Measurements from ENCODE around the gene RRP12.

The RRP12 gene

DNA sequence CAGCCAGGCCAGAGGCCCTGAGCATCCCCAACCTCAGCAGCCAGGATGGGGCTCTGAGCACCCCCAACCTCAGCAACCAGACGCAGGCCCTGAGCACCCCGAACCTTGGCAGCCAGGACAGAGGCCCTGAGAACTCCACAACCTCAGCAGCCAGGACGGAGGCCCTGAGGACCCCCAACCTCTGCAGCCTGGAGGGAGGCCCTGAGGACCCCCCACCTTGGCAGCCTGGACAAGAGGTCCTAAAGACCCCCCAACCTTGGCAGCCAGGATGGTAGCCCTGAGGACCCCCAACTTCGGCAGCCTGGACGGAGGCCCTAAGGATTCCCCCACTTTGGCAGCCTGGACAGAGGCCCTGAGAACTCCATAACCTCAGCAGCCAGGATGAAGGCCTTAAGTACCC, 17.0 kb downstream of the RRP12 start:
- WGBS: 97% methylated on average over 5 of the region's 5 CpGs
- Histone ChIP-seq H3K4me3 (ENCODE audit: low read length) (no peak overlapping the region), H3K4me1 (ENCODE audit: insufficient read depth, low read length) (no peaks in the 10 kb centered on the region), H3K27ac (ENCODE audit: low read depth, low read length) (no peak overlapping the region), H3K27me3 (ENCODE audit: insufficient read depth, low read length) (no peaks in the 10 kb centered on the region), H3K36me3 (ENCODE audit: insufficient read depth, low read length) (peaks cover 83% of the 10 kb centered on the region), H3K9me3 (ENCODE audit: insufficient read depth, low read depth, low read length) (no peaks in the 10 kb centered on the region), H3K9ac (ENCODE audit: low read depth, low read length) (no peak overlapping the region)

DNA sequence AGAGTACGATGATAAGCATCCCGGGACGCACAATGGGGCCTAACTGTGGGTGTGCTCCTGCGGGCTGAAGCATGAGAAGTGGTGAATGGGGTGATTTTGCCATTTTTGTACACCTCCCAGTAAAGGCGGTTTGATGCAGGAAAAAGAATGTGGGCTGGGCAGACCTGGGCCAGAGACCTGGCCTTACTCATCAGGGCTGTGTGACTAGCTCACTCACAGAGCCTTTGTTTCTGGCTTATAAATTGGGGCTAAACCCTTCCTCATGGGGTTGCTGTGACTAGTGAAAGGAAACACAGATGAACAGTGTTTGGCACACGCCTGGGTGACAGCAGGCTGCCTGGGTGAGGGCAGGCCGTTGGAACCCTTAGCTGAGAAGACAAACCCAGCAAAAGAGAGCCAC, 18.0 kb downstream of the RRP12 start:
- H3K27me3 ChIP-seq (ENCODE audit: insufficient read depth, low read length): no peaks in the 10 kb centered on the region
- no peaks in the 10 kb centered on the region for H3K4me1 ChIP-seq (ENCODE audit: insufficient read depth, low read length)
- H3K4me3 ChIP-seq (ENCODE audit: low read length): no peak overlapping the region
- 97% methylated on average over 7 of the region's 7 CpGs for WGBS
- H3K9me3 ChIP-seq (ENCODE audit: insufficient read depth, low read depth, low read length): no peaks in the 10 kb centered on the region
- no peak overlapping the region for H3K27ac ChIP-seq (ENCODE audit: low read depth, low read length)
- H3K9ac ChIP-seq (ENCODE audit: low read depth, low read length): no peak overlapping the region
- peaks cover 80% of the 10 kb centered on the region for H3K36me3 ChIP-seq (ENCODE audit: insufficient read depth, low read length)

DNA sequence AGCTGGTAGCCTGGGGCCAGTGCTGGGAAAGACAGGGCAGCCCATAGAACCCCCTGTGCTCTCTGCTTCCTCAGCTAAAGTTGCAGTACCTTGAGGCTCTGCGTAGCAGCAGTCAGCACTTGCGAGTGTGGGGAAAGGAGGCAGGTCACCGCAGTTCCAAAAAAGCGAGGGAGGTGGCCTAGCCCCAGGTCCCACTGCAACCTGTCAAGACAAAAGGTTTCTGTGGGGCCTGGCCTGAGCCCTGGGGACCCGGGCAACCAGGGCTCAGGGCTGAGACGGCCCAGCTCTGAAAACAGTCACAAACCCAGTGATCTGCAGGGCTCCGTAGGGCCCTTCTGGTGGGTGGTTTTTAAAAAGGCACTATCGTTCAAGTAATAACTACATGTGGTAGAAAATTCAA, 19.5 kb downstream of the RRP12 start:
- H3K27me3 ChIP-seq (ENCODE audit: insufficient read depth, low read length): no peaks in the 10 kb centered on the region
- H3K9me3 ChIP-seq (ENCODE audit: insufficient read depth, low read depth, low read length): no peaks in the 10 kb centered on the region
- H3K36me3 ChIP-seq (ENCODE audit: insufficient read depth, low read length): peaks cover 75% of the 10 kb centered on the region
- no peaks in the 10 kb centered on the region for H3K4me1 ChIP-seq (ENCODE audit: insufficient read depth, low read length)
- H3K4me3 ChIP-seq (ENCODE audit: low read length): no peak overlapping the region
- 84% methylated on average over 8 of the region's 8 CpGs for WGBS
- H3K9ac ChIP-seq (ENCODE audit: low read depth, low read length): no peak overlapping the region
- no peak overlapping the region for H3K27ac ChIP-seq (ENCODE audit: low read depth, low read length)

DNA sequence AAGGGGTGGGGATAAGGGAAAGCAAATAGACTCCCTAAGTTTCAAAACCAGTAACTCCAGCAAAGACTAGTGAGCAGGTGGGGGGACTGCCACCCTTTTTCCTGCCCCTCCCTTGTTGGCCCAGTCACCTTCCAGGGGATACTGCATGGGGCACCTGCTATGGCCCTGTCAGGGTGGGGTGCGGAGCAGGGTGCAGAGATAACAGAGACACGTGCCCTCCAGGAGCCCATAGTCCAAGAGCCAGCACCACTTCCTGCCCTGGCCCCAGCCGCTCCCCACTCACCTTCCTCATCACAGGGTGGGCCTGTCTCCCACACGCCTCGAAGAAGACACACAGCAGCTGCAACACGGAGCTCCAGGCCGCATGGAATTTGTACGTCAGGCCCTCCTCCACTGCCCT, 20.6 kb downstream of the RRP12 start:
- no peaks in the 10 kb centered on the region for H3K27me3 ChIP-seq (ENCODE audit: insufficient read depth, low read length)

DNA sequence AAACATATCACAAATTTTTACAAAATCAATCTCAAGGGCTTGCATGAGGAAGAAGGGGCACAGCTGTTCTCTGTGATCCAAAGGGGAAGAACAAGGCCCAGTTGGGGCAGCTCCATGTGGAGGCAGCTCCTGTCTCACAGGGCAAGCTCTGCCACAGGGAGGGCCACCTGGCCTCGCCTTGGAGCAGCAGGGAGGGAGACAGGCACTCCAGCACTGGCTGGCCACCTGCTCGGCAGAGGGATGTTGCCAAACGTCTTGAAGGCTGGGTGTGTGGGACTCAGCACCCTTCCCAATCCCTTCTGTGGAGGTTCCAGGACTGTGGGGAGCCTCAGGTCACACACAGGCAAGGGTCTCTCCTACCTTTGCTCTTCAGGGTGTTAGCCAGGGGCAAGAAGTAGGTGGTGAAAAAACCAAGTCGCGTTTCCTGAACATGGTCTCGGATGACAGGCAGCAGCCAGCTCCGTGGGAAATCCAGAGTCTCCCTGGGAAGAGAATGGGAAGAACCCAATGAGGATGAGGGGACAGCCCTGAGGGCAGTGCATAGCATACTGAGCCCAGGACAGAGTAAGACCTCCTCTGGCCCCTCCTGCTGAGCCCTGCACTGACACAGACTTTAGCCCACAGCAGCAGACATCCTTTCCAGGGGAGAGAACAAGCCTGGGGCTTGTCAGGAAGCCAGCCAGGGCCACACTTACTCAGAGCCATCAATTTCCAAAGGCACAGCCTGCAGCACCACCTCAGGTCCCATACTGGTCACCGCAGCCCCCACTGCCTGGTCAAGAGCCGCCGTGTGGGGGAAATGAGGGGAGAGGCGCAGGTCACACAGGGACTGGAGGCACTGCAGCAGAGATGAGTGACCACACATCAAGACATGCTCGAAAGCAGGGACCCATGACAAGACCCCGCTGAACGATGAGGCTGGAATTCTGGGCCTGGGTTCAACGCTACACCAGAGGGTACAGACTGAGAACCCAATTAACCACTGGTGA, 21.9 kb downstream of the RRP12 start:
- 82% methylated on average over 15 of the region's 15 CpGs for WGBS
- H3K27ac ChIP-seq (ENCODE audit: low read depth, low read length): no peak overlapping the region; the same call in 1 of the 2 replicates
- no peak overlapping the region for H3K4me3 ChIP-seq (ENCODE audit: low read length)
- no peaks in the 10 kb centered on the region for H3K9me3 ChIP-seq (ENCODE audit: insufficient read depth, low read depth, low read length)
- no peaks in the 10 kb centered on the region for H3K27me3 ChIP-seq (ENCODE audit: insufficient read depth, low read length)
- peaks cover 79% of the 10 kb centered on the region for H3K36me3 ChIP-seq (ENCODE audit: insufficient read depth, low read length)
- H3K9ac ChIP-seq (ENCODE audit: low read depth, low read length): no peak overlapping the region
- no peaks in the 10 kb centered on the region for H3K4me1 ChIP-seq (ENCODE audit: insufficient read depth, low read length)

More for the DNA sequence above, 20.6 kb downstream of the RRP12 start:
- no peaks in the 10 kb centered on the region for H3K4me1 ChIP-seq (ENCODE audit: insufficient read depth, low read length)
- H3K9me3 ChIP-seq (ENCODE audit: insufficient read depth, low read depth, low read length): no peaks in the 10 kb centered on the region
- peaks cover 75% of the 10 kb centered on the region for H3K36me3 ChIP-seq (ENCODE audit: insufficient read depth, low read length)
- no peak overlapping the region for H3K9ac ChIP-seq (ENCODE audit: low read depth, low read length)
- H3K27ac ChIP-seq (ENCODE audit: low read depth, low read length): no peak overlapping the region
- 96% methylated on average over 8 of the region's 8 CpGs for WGBS
- no peak overlapping the region for H3K4me3 ChIP-seq (ENCODE audit: low read length)

DNA sequence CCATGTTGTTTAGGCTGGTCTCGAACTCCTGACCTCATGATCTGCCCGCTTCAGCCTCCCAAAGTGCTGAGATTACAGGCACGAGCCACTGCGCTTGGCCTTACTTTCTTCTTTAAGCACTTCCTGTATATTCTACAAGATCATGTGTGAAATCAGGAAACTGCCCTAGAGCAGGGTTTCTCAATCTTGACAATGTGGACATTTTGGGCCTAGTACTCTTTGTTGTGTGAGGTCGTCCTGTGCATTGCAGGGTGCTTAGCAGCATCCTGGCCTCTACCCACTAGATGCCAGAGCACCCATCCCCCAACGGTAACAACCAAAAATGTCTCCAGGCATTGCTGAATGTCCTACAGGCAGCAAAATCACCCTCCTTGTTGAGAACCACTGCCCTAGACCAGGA, 24.7 kb downstream of the RRP12 start:
- H3K4me3 ChIP-seq (ENCODE audit: low read length): no peak overlapping the region
- 81% methylated on average over 6 of the region's 6 CpGs for WGBS
- H3K9me3 ChIP-seq (ENCODE audit: insufficient read depth, low read depth, low read length): no peaks in the 10 kb centered on the region
- peaks cover 86% of the 10 kb centered on the region for H3K36me3 ChIP-seq (ENCODE audit: insufficient read depth, low read length)
- H3K27me3 ChIP-seq (ENCODE audit: insufficient read depth, low read length): no peaks in the 10 kb centered on the region
- no peaks in the 10 kb centered on the region for H3K4me1 ChIP-seq (ENCODE audit: insufficient read depth, low read length)
- no peak overlapping the region for H3K9ac ChIP-seq (ENCODE audit: low read depth, low read length)
- no peak overlapping the region for H3K27ac ChIP-seq (ENCODE audit: low read depth, low read length)

DNA sequence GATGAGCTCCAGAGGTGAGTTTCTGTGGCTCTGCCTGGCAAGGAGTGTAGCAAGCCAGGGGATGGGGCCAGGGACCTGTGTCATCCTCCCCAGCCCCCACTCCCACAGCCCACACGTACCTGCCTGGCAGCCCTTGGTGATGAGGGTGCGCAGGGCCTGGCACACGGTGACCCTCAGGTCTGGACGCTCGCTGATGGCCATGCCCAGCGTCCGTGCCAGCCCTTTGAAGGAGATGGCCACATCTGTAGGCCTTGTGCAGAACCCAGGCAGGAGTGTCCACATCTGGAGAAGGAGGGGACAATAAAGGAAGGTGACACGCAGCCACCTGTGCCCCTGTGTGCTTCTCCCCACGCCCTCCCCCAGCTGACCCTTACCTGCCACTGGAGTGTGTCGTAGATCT, 27.7 kb downstream of the RRP12 start:
- WGBS: 95% methylated on average over 10 of the region's 10 CpGs
- Histone ChIP-seq H3K4me3 (ENCODE audit: low read length) (no peak overlapping the region), H3K9me3 (ENCODE audit: insufficient read depth, low read depth, low read length) (no peaks in the 10 kb centered on the region), H3K27me3 (ENCODE audit: insufficient read depth, low read length) (no peaks in the 10 kb centered on the region), H3K4me1 (ENCODE audit: insufficient read depth, low read length) (no peaks in the 10 kb centered on the region), H3K36me3 (ENCODE audit: insufficient read depth, low read length) (peaks cover 89% of the 10 kb centered on the region), H3K9ac (ENCODE audit: low read depth, low read length) (no peak overlapping the region), H3K27ac (ENCODE audit: low read depth, low read length) (no peak overlapping the region)

DNA sequence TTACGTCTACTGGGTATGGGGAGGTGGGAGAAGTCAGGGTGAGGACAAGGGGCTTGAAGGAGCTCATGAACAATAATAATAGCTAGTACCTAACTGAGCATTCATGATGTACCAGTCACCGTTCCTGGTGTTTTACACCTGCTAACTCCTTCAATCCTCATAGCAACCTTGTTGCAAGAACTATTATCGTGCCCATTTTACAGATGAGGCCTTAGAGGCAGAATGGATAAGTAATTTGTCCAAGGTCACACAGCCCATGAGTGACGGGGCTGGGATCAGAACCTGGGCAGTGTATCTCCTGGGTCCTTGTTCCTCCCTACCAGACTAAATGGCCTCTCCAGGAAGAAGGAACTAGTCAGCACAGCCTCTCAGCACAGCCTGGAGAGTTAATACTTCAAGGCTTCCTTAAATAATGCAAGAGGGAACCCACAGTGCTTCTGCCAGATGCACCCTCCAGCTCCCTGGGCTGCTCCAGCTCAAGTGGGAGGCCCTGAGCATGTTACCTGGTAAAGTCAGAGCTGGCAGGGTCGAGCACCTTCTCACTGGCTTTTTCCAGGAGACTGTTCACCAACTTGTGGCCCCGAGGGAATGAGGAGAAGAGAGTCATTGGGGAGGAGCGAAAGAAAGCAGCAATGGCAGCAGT, 28.8 kb downstream of the RRP12 start:
- Histone ChIP-seq H3K4me3 (ENCODE audit: low read length) (no peak overlapping the region), H3K4me1 (ENCODE audit: insufficient read depth, low read length) (no peaks in the 10 kb centered on the region), H3K27me3 (ENCODE audit: insufficient read depth, low read length) (no peaks in the 10 kb centered on the region), H3K9me3 (ENCODE audit: insufficient read depth, low read depth, low read length) (no peaks in the 10 kb centered on the region), H3K36me3 (ENCODE audit: insufficient read depth, low read length) (peaks cover 82% of the 10 kb centered on the region), H3K9ac (ENCODE audit: low read depth, low read length) (no peak overlapping the region), H3K27ac (ENCODE audit: low read depth, low read length) (no peak overlapping the region)
- 93% methylated on average over 7 of the region's 7 CpGs for WGBS

DNA sequence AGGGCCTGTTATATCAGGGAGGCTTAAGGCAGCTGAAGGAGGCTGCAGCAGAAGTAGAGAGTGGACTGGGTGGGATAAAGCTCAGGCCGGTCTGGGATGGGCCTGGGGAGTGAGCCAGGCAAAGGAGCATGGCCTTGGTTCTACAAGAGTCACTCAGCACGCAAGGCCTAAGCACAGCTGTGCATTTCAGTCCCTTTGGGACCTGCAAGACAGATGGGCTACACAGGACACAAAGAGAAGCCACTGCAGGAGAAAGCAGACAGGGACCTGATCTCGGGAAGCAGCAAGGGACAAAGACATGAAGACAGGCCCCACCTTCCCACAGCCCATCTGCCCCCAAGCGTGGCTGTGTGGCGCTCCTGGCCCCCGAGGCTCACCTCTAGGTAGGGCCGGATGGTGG, 29.4 kb downstream of the RRP12 start:
- no peak overlapping the region for H3K4me3 ChIP-seq (ENCODE audit: low read length)
- peaks cover 88% of the 10 kb centered on the region for H3K36me3 ChIP-seq (ENCODE audit: insufficient read depth, low read length)
- H3K27me3 ChIP-seq (ENCODE audit: insufficient read depth, low read length): no peaks in the 10 kb centered on the region
- no peaks in the 10 kb centered on the region for H3K4me1 ChIP-seq (ENCODE audit: insufficient read depth, low read length)
- WGBS: 95% methylated on average over 7 of the region's 7 CpGs
- no peak overlapping the region for H3K27ac ChIP-seq (ENCODE audit: low read depth, low read length)
- no peak overlapping the region for H3K9ac ChIP-seq (ENCODE audit: low read depth, low read length)
- H3K9me3 ChIP-seq (ENCODE audit: insufficient read depth, low read depth, low read length): no peaks in the 10 kb centered on the region

DNA sequence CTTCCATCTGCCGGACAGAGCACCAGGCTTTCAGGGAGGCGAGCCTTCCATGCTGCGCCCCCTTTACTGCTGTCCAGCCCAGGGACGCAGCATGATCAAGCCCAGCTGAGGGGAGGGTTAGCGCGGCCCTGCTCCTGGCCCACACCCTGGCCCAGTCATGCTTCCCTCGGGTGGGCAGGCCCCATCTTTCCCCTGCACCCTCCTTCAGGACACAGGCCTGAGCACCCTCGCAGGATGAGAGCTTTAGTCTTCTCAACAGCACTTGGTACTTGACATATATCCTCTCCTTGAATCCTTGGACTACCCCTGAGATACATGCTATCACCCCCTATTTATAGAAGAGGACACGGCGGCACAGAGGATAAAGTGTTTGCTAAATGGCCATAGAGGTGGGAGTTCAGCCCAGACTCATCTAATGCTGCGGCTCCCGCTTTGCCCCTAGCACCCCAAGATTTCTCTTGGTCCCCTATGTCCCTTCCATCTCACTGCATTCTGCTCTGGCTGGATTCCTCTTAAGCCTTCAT, 34.0 kb downstream of the RRP12 start:
- Histone ChIP-seq H3K4me3 (ENCODE audit: low read length) (no peak overlapping the region), H3K4me1 (ENCODE audit: insufficient read depth, low read length) (no peaks in the 10 kb centered on the region), H3K9ac (ENCODE audit: low read depth, low read length) (no peak overlapping the region), H3K36me3 (ENCODE audit: insufficient read depth, low read length) (peaks cover 90% of the 10 kb centered on the region), H3K27ac (ENCODE audit: low read depth, low read length) (no peak overlapping the region), H3K9me3 (ENCODE audit: insufficient read depth, low read depth, low read length) (no peaks in the 10 kb centered on the region), H3K27me3 (ENCODE audit: insufficient read depth, low read length) (no peaks in the 10 kb centered on the region)
- 95% methylated on average over 10 of the region's 12 CpGs for WGBS

DNA sequence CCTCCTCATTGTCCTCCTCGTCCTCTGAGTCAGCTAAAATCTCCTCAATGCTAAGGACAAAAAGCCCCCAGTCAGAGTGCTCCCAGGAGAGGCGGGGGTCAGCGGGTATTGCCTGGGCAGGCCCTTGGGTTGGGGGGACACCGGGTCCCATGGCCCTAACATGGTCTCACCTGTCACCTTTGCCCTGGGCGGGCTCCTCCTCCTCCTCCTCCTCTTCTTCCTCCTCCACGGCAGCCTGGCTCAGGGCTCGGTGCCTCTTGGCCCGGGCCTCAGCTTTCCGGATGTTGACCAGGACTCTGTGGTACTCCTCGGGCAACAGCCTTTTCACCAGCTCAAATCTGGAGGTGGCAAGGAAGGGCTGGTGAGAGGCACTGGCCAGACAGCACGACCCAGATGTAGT, 34.6 kb downstream of the RRP12 start:
- no peak overlapping the region for H3K9ac ChIP-seq (ENCODE audit: low read depth, low read length)
- peaks cover 87% of the 10 kb centered on the region for H3K36me3 ChIP-seq (ENCODE audit: insufficient read depth, low read length)
- 95% methylated on average over 11 of the region's 11 CpGs for WGBS
- H3K27me3 ChIP-seq (ENCODE audit: insufficient read depth, low read length): no peaks in the 10 kb centered on the region
- H3K4me1 ChIP-seq (ENCODE audit: insufficient read depth, low read length): no peaks in the 10 kb centered on the region
- no peaks in the 10 kb centered on the region for H3K9me3 ChIP-seq (ENCODE audit: insufficient read depth, low read depth, low read length)
- H3K27ac ChIP-seq (ENCODE audit: low read depth, low read length): no peak overlapping the region
- no peak overlapping the region for H3K4me3 ChIP-seq (ENCODE audit: low read length)

Measured in HUES64 (cell line).